Caco-2 (cell line): ENCODE results near the gene LDLRAD3. TPM values are rescaled to one million over a fixed set of nuclear protein-coding genes. Genes with fewer than 3 reads are reported as not detected.

Experiments
- BruUV-seq: library from RNA; stranded (reverse); fragments of 400-500 nt; replicated peaks from 2 replicates; lab custom pipeline; 2021; lab: Mats Ljungman, UMichigan
- CTCF ChIA-PET: fragments of 300-600 bp; sonication (Branson Sonifier 250); formaldehyde crosslinking; loops from one replicate; lab custom pipeline; 2022; ENCODE audit warnings: antibody characterized with exemption; lab: Charles Lee
- POLR2A ChIA-PET: fragments of 300-600 bp; sonication (Branson Sonifier 250); formaldehyde crosslinking; loops from one replicate; lab custom pipeline; 2022; ENCODE audit warnings: antibody characterized with exemption; lab: Charles Lee
- DNase-seq, 2 experiments: peaks; one replicate each; pipeline versions ENCODE4 v3.0.0 to v3.0.0-alpha.2; 2020 to 2022
- H3K27me3 ChIP-seq: replicated peaks from 2 replicates; pipeline ENCODE4 v1.6.0; 2011; ENCODE audit warnings: low read length; ENCODE audit not compliant: control insufficient read depth, insufficient read depth
- H3K36me3 ChIP-seq: 2 replicates; pipeline ENCODE4 v1.5.1; 2011; ENCODE audit warnings: low read length; ENCODE audit not compliant: control insufficient read depth, insufficient read depth
- H3K4me1 ChIP-seq: fragments of 250-450 bp; sonication (Bioruptor Pico); 2 replicates; pipeline ENCODE4 v1.5.1; 2020; ENCODE audit warnings: mild to moderate bottlenecking
- H3K4me3 ChIP-seq: 2 replicates; pipeline ENCODE4 v1.5.1; 2011; ENCODE audit warnings: low read depth, mild to moderate bottlenecking, control low read depth, low read length
- H3K9me3 ChIP-seq: fragments of 250-450 bp; sonication (Bioruptor Pico); 2 replicates; pipeline ENCODE4 v1.5.1; 2020; ENCODE audit warnings: mild to moderate bottlenecking, moderate library complexity
- H3K27ac Mint-ChIP-seq: one replicate; pipeline ENCODE4 v1.8.0; 2022; ENCODE audit warnings: mixed read lengths; ENCODE audit not compliant: unreplicated experiment
- H3K27me3 Mint-ChIP-seq: one replicate; pipeline ENCODE4 v1.8.0; 2022; ENCODE audit warnings: mixed read lengths; ENCODE audit not compliant: insufficient read depth, unreplicated experiment
- H3K36me3 Mint-ChIP-seq: one replicate; pipeline ENCODE4 v1.8.0; 2022; ENCODE audit warnings: mild to moderate bottlenecking, mixed read lengths; ENCODE audit not compliant: insufficient read depth, unreplicated experiment
- H3K4me1 Mint-ChIP-seq: one replicate; pipeline ENCODE4 v1.8.0; 2022; ENCODE audit warnings: low read depth, mixed read lengths; ENCODE audit not compliant: unreplicated experiment
- H3K4me3 Mint-ChIP-seq: one replicate; pipeline ENCODE4 v1.8.0; 2022; ENCODE audit warnings: mild to moderate bottlenecking, moderate library complexity, mixed read lengths; ENCODE audit not compliant: unreplicated experiment
- H3K9me3 Mint-ChIP-seq: one replicate; pipeline ENCODE4 v1.8.0; 2022; ENCODE audit warnings: mixed read lengths; ENCODE audit not compliant: unreplicated experiment
- intact Hi-C: fragments of 100-400 bp; cut with micrococcal nuclease; formaldehyde crosslinking; loops from one replicate; pipeline ENCODE4 v1.10.0; 2022; ENCODE audit not compliant: unreplicated experiment
- total RNA-seq: library from RNA; stranded (reverse); gene quantifications from 2 replicates; pipeline ENCODE4 v1.2.3, GENCODE V29; 2022
- TF ChIP-seq, protein P1 (sequence below), 2 experiments: fragments of 200-600 bp in 1 of 2; IDR thresholded peaks; 1 replicate in 1 of 2; 2 replicates in 1 of 2; pipeline versions ENCODE4 v1.5.1 to v1.8.0; 2011 to 2022; ENCODE audit warnings: antibody characterized with exemption in 1 of 2, control low read depth in 1 of 2, inconsistent platforms in 1 of 2, low read depth in 1 of 2, low read length in 1 of 2, mild to moderate bottlenecking in 1 of 2, moderate library complexity in 1 of 2; ENCODE audit not compliant: insufficient read depth in 1 of 2, severe bottlenecking in 1 of 2, unreplicated experiment in 1 of 2

LDLRAD3 gene
- total RNA-seq, 1 experiment from 2014 or later: 9.9 TPM

DNA sequence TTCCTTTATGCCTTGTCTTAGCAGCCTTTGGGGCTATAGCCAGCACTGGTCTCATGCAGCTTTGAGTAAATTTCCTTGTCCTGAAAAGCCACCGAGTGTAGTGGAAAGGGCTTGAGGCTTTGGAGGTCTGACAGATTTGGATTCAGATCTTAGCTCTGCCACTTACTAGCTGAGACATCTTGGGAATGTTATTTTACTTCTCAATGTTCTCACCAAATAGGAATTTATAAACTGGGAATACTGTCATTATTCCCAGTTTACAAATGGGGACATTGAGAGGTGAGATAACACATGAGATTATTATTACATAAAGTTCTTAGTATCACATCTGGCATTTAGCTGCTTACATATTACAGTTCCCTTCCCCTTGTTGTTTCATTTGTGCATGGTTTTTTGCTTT lies 249.9 kb downstream of the LDLRAD3 start:
- H3K27ac Mint-ChIP-seq: peak overlapping the region; percentile 24
- DNase-seq: no peak
- no peaks in the 10 kb centered on the region for H3K9me3 Mint-ChIP-seq
- H3K9me3 ChIP-seq: no peaks in the 10 kb centered on the region
- no TSS peak for BruUV-seq
- H3K36me3 Mint-ChIP-seq: peaks cover 10% of the 10 kb centered on the region
- H3K27me3 ChIP-seq: no peaks in the 10 kb centered on the region
- no peak overlapping the region for H3K4me3 ChIP-seq
- intact Hi-C loops: loop anchor here (5.0 kb wide), 1 partner anchor 64 kb away; no protein-coding TSS in a partner anchor
- POLR2A ChIA-PET: no interaction called here
- no peaks in the 10 kb centered on the region for H3K36me3 ChIP-seq
- no peaks in the 10 kb centered on the region for H3K27me3 Mint-ChIP-seq
- TF ChIP-seq, protein P1, sequence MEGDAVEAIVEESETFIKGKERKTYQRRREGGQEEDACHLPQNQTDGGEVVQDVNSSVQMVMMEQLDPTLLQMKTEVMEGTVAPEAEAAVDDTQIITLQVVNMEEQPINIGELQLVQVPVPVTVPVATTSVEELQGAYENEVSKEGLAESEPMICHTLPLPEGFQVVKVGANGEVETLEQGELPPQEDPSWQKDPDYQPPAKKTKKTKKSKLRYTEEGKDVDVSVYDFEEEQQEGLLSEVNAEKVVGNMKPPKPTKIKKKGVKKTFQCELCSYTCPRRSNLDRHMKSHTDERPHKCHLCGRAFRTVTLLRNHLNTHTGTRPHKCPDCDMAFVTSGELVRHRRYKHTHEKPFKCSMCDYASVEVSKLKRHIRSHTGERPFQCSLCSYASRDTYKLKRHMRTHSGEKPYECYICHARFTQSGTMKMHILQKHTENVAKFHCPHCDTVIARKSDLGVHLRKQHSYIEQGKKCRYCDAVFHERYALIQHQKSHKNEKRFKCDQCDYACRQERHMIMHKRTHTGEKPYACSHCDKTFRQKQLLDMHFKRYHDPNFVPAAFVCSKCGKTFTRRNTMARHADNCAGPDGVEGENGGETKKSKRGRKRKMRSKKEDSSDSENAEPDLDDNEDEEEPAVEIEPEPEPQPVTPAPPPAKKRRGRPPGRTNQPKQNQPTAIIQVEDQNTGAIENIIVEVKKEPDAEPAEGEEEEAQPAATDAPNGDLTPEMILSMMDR (IDR thresholded peaks at IDR 0.05; ENCODE audit: insufficient read depth in 1 of 2, low read depth in 1 of 2, low read length in 1 of 2, severe bottlenecking in 1 of 2, unreplicated experiment in 1 of 2): no peak
- H3K4me1 Mint-ChIP-seq: peaks cover 22% of the 10 kb centered on the region
- no peak overlapping the region for H3K4me3 Mint-ChIP-seq
- CTCF ChIA-PET: no interaction called here
- H3K4me1 ChIP-seq: peaks cover 24% of the 10 kb centered on the region

DNA sequence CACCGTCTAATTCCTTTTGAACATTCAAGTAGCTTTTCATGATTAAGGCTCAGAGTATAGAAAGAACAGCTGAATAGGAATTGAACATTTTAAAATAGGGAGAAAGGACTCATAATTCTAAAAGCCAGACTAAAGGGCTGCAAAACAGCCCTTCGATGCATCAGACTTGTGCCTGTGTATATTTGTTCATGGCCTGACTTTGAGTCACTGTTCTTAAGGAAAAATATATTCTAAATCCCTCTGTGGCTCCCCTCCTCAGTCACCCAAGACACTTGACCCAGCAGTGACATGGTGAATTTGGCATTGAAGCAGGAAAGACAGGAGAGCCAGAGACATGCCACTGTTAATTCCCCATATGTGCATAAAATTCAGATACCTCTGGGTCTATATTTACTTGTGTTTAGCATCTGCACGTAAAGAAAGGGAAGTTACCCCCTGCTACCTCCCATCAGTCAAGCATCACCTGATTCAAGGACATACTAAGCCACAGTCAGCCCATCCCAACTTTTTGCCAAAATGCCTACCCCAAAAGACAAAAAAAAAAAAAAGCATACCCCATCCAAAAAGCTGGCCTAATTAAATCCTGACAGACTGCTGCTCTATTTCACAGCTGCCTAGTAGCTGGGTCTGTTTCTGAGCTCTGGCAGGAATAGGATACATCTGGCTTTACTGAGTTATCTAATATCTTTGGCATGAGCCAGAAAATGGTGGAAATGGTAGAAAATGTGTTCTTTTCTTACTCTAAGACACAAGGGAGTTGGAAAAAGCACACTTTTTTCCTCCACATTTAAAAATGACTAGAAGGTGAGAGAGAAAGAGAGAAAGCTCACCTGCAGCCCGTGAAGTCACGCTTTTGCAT lies 251.9 kb downstream of the LDLRAD3 start:
- CTCF ChIA-PET: interaction anchor here (1.3 kb wide), 1 partner anchor 373 kb away, joined by 3 read pairs; no protein-coding TSS in a partner anchor
- H3K4me3 ChIP-seq: no peak overlapping the region
- BruUV-seq: no TSS peak
- Mint-ChIP-seq H3K4me1 (peaks cover 16% of the 10 kb centered on the region), H3K9me3 (no peaks in the 10 kb centered on the region), H3K27me3 (no peaks in the 10 kb centered on the region), H3K36me3 (peaks cover 3% of the 10 kb centered on the region), H3K4me3 (no peak overlapping the region), H3K27ac (no peak overlapping the region)
- peaks cover 22% of the 10 kb centered on the region for H3K4me1 ChIP-seq
- POLR2A ChIA-PET: no interaction called here
- no peaks in the 10 kb centered on the region for H3K36me3 ChIP-seq
- DNase-seq: no peak
- H3K27me3 ChIP-seq: no peaks in the 10 kb centered on the region
- intact Hi-C loops: no loop called here
- no peaks in the 10 kb centered on the region for H3K9me3 ChIP-seq
- TF ChIP-seq, protein P1 (IDR thresholded peaks at IDR 0.05; ENCODE audit: insufficient read depth in 1 of 2, low read depth in 1 of 2, low read length in 1 of 2, severe bottlenecking in 1 of 2, unreplicated experiment in 1 of 2): no peak

DNA sequence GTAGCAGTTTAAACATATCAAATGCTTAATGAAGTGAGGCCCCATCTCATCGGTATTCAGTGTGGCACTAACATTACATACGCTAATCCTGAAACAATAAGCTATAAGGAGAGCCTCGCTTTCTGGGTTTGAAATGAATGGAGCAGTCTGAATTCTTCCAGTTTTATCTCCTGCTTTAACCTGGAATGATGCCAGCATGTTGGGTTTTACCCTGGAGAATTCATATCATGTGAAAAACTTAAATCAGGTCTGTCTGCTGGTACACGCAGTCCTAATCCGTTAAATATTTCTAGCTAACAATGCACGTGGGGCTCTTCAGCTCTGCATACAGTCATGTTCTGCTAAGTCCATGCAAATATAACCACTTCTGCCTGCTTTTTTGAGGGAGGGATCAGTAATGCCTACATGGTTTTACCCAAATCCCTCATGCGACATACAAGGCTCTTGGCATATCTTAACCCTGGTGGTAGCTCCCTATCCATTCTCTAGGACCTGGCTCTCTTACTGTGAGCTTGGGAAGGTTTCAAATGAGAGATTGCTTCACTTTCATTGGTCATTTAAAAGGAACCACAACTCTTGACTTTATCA lies 252.6 kb downstream of the LDLRAD3 start:
- Mint-ChIP-seq H3K36me3 (no peaks in the 10 kb centered on the region), H3K4me1 (peaks cover 8% of the 10 kb centered on the region), H3K4me3 (no peak overlapping the region), H3K27me3 (no peaks in the 10 kb centered on the region), H3K27ac (no peak overlapping the region), H3K9me3 (no peaks in the 10 kb centered on the region)
- Histone ChIP-seq H3K9me3 (no peaks in the 10 kb centered on the region), H3K4me3 (no peak overlapping the region), H3K4me1 (peaks cover 17% of the 10 kb centered on the region), H3K36me3 (no peaks in the 10 kb centered on the region), H3K27me3 (no peaks in the 10 kb centered on the region)
- CTCF ChIA-PET: interaction anchor here (1.3 kb wide), 1 partner anchor 374 kb away, joined by 3 read pairs; no protein-coding TSS in a partner anchor
- intact Hi-C loops: no loop called here
- no peak for DNase-seq
- TF ChIP-seq, protein P1 (IDR thresholded peaks at IDR 0.05; ENCODE audit: insufficient read depth in 1 of 2, low read depth in 1 of 2, low read length in 1 of 2, severe bottlenecking in 1 of 2, unreplicated experiment in 1 of 2): no peak
- POLR2A ChIA-PET: no interaction called here
- no TSS peak for BruUV-seq
